HG03439 (cell line): ENCODE data around the gene WASF3.

Source experiments
- ATAC-seq: cut with Tn5 transposase; IDR thresholded peaks from one replicate; pipeline ENCODE4 v1.9.1; 2021; ENCODE audit warnings: mild to moderate bottlenecking, moderate library complexity; ENCODE audit not compliant: unreplicated experiment

The WASF3 gene

GRCh38 chr13:26678796-26679195, 121.3 kb downstream of the WASF3 start:
- ATAC-seq, result no peak

- no peak for ATAC-seq
These were observed 122.1 kb downstream of the WASF3 start for GRCh38 chr13:26679411-26680122.

DNA sequence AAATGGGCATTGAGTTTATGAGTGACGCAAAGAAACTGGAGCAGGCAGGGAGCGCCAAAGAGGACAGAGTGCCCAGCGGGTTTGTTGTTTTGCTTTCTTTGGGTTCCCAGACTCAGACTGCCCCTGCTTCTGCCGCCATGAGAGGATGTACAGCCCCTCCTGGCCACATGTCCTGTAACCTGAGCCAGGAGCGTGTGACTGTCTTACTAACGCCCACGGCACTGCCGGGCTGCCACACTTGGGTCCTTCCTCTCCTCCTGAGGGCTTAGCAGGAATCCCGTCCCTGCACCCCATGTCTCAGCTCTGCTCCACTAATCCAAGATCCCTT, 122.6 kb downstream of the WASF3 start:
- no peak for ATAC-seq

DNA sequence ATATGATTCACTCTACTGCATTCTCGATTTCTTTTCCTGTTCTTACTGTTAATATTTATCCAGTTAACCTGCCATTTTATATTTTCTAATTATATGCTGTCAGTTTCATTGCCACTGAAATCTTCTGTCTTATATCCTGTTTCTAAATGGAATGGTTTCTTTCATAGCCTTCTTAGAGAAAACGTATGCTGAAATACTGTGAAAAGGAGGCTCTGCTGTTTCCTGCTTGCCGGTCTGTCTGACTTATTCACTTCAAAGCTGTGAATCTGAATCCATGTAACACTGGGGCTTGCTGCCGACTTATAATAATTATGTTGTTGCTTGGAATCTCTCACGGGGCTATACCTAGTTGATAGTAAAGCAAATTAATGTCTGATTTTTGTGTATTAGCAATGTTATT, 123.1 kb downstream of the WASF3 start:
- no peak for ATAC-seq

DNA sequence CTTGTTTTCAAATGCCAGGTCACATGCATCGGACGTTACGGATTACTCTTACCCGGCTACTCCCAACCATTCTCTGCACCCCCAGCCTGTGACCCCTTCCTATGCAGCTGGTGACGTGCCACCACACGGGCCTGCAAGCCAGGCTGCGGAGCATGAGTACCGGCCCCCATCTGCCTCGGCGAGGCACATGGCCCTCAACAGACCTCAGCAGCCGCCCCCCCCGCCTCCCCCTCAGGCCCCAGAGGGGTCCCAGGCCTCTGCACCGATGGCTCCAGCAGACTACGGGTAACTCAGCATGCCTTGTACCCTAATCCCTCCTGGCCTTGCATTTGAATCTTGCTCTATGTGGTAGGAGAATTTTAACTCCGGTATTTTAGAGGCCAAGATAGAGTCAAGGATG, 123.6 kb downstream of the WASF3 start:
- no peak for ATAC-seq

GRCh38 chr13:26682606-26683005, 125.1 kb downstream of the WASF3 start:
- ATAC-seq, result no peak

DNA sequence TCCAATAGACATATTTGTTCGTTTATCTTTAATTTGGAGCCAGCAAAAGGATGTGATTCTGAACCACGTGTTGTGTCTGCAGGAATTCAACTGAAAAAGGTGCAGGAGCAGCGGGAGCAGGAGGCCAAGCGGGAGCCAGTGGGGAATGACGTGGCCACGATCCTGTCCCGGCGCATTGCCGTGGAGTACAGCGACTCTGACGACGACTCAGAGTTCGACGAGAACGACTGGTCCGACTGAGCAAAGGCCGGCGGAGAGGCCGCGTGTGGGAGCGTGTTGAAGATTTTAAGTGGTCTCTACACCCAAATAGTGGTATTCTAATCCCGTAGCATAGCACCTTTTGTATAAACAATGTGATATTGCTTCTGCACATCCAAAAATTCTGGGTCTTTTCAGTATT, 128.1 kb downstream of the WASF3 start:
- no peak for ATAC-seq

GRCh38 chr13:26686285-26686684, 128.8 kb downstream of the WASF3 start:
- ATAC-seq, result no peak

DNA sequence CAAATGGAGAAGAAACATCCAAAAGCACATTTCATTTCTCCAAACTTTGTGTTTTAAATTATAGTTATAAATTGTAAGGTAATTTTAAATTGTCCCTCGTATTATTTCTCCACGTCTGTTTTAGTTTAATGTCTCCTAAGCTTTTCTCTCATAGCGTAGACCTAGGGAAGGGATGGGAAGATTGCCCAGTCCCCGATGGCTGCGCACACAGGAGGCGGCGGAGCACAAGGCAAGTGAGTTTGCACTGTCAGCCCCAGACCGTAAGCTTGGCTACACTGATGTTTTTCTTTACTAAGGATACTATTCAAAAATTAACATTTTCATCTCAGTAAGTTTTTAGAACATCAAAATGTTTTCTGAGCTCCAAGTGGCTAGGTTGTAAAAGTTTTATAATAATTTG, 130.8 kb downstream of the WASF3 start:
- ATAC-seq, result no peak

GRCh38 chr13:26688980-26689379, 131.5 kb downstream of the WASF3 start:
- no peak for ATAC-seq

DNA sequence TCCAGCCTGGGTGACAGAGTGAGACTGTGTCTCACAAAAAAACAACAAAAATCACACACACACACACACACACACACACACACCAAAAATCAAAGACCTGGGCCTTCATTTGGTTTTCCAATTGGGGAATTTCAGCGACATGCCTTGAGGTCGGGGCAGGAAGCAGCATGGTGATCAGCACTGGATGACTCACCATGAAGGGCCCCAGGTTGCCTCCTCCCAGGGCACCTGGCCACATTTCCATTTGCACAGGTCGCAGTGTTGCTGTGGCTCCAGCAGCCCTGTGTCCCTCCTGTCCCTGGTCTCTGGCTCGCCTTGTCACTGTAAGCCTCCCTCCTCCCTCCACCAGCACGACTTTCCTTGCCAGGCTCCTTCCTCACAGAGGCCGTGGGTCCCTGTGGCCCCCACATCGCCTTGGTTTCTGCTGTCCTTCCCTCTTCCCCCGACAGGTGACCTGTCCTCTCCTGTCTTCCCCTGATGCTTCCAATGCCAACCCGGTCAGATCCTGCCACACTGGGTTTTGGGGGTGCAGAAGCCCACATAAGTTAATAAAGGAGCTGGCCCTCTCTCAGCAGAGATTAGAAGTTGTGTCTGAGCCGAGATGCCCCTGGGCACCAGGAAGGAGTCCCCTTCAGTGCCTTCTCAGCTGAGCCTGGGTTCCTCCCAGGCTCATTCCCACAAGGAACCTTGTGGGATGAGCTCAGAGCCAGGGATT, 136.4 kb downstream of the WASF3 start:
- no peak for ATAC-seq

- ATAC-seq, result no peak
These were observed 137.3 kb downstream of the WASF3 start for GRCh38 chr13:26694609-26695359.

DNA sequence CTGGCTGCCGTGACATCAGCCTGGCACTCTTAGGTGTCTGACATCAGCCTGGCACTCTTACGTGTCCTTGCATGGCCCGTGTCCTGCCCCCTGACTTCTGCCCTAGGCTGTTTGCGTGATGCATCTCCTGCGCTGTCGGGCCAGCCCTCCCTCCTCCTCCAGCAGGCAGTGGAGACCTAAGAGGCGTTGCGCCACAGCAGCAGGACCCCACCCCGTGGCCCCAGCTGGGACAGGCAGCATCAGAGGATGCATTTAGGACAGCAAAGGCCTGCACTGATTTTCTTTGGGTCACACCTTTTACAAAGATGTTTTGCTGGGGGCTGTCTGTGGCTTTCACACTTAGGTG, 137.8 kb downstream of the WASF3 start:
- ATAC-seq, result no peak

DNA sequence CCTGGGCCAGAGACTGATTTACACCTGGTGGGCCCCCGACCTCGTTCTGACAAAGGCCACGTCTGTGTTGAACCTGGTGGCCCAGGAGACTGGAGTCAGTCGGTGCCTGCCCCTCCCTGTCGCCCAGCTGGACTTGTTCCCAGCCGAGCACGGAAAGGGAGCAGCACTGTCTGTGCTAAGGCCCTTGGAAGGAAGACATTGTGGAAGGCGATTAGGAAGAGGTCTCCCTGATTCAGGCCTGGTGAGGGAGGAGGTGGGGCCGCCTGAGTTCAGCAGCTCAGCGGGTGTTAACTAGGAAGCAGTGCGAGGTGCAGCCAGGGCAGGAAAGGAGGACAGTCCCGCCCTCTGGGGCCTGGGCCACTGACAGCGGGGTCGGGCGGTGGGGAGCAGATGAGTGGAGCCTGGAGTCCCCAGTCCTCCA, 138.4 kb downstream of the WASF3 start:
- no peak for ATAC-seq

GRCh38 chr13:26697069-26697955, 139.8 kb downstream of the WASF3 start:
- no peak for ATAC-seq

GRCh38 chr13:26698392-26699196, 141.1 kb downstream of the WASF3 start:
- ATAC-seq, result no peak

- no peak for ATAC-seq
These were observed 141.7 kb downstream of the WASF3 start for GRCh38 chr13:26699197-26699490.

- no peak for ATAC-seq
These were observed 148.1 kb downstream of the WASF3 start for GRCh38 chr13:26705536-26705935.

DNA sequence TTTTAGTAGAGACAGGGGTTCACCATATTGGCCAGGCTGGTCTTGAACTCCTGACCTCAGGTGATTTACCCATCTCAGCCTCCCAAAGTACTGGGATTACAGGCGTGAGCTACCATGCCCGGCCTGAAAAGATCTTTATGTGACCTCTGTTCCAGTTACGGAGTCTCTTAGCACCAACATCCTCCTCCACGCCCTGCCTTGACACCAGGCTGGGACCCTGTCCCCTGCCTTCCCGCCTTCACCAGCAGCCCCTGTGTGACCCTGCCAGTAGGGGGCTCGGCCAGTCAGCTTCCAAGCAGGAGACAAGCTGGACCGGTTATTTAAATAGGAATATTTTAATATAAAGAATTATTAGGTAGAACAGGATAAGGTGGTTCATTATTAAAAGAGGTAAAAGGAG, 148.9 kb downstream of the WASF3 start:
- no peak for ATAC-seq
